SK-N-SH treated with all-trans-retinoic acid at 6 μM for 48 hours (cell line): ENCODE measurements around the gene TTC34.

ENCODE experiments used
- ATAC-seq: fragments of 200-7000 bp; cut with Tn5 transposase; 3 replicates; pipeline ENCODE4 v1.9.1; 2020; ENCODE audit warnings: mild to moderate bottlenecking, moderate library complexity
- BACH2 ChIP-seq: fragments of 250-450 bp; sonication (Bioruptor Pico); IDR thresholded peaks from 2 replicates; pipeline ENCODE4 v1.9.0; 2021; ENCODE audit warnings: mild to moderate bottlenecking, borderline replicate concordance
- CSDC2 ChIP-seq: fragments of 250-450 bp; sonication (Bioruptor Pico); IDR thresholded peaks from 2 replicates; pipeline ENCODE4 v1.5.0; 2020; ENCODE audit warnings: mild to moderate bottlenecking, moderate library complexity
- CSRNP3 ChIP-seq: fragments of 250-450 bp; sonication (Bioruptor Pico); IDR thresholded peaks from 2 replicates; pipeline ENCODE4 v1.5.1; 2021; ENCODE audit warnings: mild to moderate bottlenecking, moderate library complexity
- ESRRG ChIP-seq: fragments of 250-450 bp; sonication (Bioruptor Pico); IDR thresholded peaks from 2 replicates; pipeline ENCODE4 v1.6.1; 2021; ENCODE audit warnings: mild to moderate bottlenecking
- GLIS3 ChIP-seq: fragments of 250-450 bp; sonication (Bioruptor Pico); IDR thresholded peaks from 2 replicates; pipeline ENCODE4 v1.5.0; 2020; ENCODE audit warnings: mild to moderate bottlenecking, moderate library complexity
- ISL1 ChIP-seq: fragments of 250-450 bp; sonication (Bioruptor Pico); IDR thresholded peaks from 2 replicates; pipeline ENCODE4 v2.1.2; 2022; ENCODE audit warnings: mild to moderate bottlenecking, moderate library complexity
- OSR1 ChIP-seq: fragments of 250-450 bp; sonication (Bioruptor Pico); IDR thresholded peaks from 2 replicates; pipeline ENCODE4 v1.8.0; 2022; ENCODE audit warnings: moderate library complexity, mild to moderate bottlenecking, inconsistent platforms
- PATZ1 ChIP-seq: fragments of 250-450 bp; sonication (Bioruptor Pico); IDR thresholded peaks from 2 replicates; pipeline ENCODE4 v1.8.0; 2020; ENCODE audit warnings: mild to moderate bottlenecking, moderate library complexity, borderline replicate concordance
- POU6F1 ChIP-seq: fragments of 250-450 bp; sonication (Bioruptor Pico); IDR thresholded peaks from 2 replicates; pipeline ENCODE4 v1.8.0; 2021; ENCODE audit warnings: low read depth, mild to moderate bottlenecking, moderate library complexity, borderline replicate concordance
- PPARA ChIP-seq: fragments of 250-450 bp; sonication (Bioruptor Pico); IDR thresholded peaks from 2 replicates; pipeline ENCODE4 v1.5.0; 2020; ENCODE audit warnings: mild to moderate bottlenecking, borderline replicate concordance
- SNAI2 ChIP-seq: fragments of 250-450 bp; sonication (Bioruptor Pico); IDR thresholded peaks from 2 replicates; pipeline ENCODE4 v1.5.0; 2020; ENCODE audit warnings: mild to moderate bottlenecking, moderate library complexity
- TCF4 ChIP-seq: fragments of 250-450 bp; sonication (Bioruptor Pico); IDR thresholded peaks from 2 replicates; pipeline ENCODE4 v1.8.0; 2021; ENCODE audit warnings: mild to moderate bottlenecking, moderate library complexity, borderline replicate concordance
- TOX ChIP-seq: fragments of 250-450 bp; sonication (Bioruptor Pico); IDR thresholded peaks from 2 replicates; pipeline ENCODE4 v1.8.0; 2021; ENCODE audit warnings: mild to moderate bottlenecking, moderate library complexity, borderline replicate concordance
- TSHZ2 ChIP-seq: fragments of 250-450 bp; sonication (Bioruptor Pico); IDR thresholded peaks from 2 replicates; pipeline ENCODE4 v1.5.0; 2020; ENCODE audit warnings: mild to moderate bottlenecking, moderate library complexity
- ZC3H10 ChIP-seq: fragments of 250-450 bp; sonication (Bioruptor Pico); IDR thresholded peaks from 2 replicates; pipeline ENCODE4 v1.5.1; 2021; ENCODE audit warnings: mild to moderate bottlenecking, moderate library complexity
- ZFP3 ChIP-seq: fragments of 250-450 bp; sonication (Bioruptor Pico); IDR thresholded peaks from 2 replicates; pipeline ENCODE4 v1.5.0; 2020; ENCODE audit warnings: mild to moderate bottlenecking, moderate library complexity
- ZFP30 ChIP-seq: fragments of 450-650 bp; formaldehyde crosslinking; IDR thresholded peaks from 2 replicates; pipeline ENCODE4 v1.5.0; 2022; ENCODE audit warnings: mild to moderate bottlenecking, moderate library complexity
- ZNF70 ChIP-seq: fragments of 450-650 bp; formaldehyde crosslinking; IDR thresholded peaks from 2 replicates; pipeline ENCODE4 v1.5.0; 2020; ENCODE audit warnings: mild to moderate bottlenecking, moderate library complexity
- ZNF8 ChIP-seq: fragments of 450-650 bp; formaldehyde crosslinking; IDR thresholded peaks from 2 replicates; pipeline ENCODE4 v1.5.0; 2020; ENCODE audit warnings: mild to moderate bottlenecking, moderate library complexity

The TTC34 gene

GRCh38 chr1:2833454-2834145 is 32.1 kb upstream of the TTC34 start (continued):
- no peak for TF ChIP-seq TSHZ2 (CRISPR knock-in tag)
- TF ChIP-seq, all 23 proteins: peak for 0

DNA sequence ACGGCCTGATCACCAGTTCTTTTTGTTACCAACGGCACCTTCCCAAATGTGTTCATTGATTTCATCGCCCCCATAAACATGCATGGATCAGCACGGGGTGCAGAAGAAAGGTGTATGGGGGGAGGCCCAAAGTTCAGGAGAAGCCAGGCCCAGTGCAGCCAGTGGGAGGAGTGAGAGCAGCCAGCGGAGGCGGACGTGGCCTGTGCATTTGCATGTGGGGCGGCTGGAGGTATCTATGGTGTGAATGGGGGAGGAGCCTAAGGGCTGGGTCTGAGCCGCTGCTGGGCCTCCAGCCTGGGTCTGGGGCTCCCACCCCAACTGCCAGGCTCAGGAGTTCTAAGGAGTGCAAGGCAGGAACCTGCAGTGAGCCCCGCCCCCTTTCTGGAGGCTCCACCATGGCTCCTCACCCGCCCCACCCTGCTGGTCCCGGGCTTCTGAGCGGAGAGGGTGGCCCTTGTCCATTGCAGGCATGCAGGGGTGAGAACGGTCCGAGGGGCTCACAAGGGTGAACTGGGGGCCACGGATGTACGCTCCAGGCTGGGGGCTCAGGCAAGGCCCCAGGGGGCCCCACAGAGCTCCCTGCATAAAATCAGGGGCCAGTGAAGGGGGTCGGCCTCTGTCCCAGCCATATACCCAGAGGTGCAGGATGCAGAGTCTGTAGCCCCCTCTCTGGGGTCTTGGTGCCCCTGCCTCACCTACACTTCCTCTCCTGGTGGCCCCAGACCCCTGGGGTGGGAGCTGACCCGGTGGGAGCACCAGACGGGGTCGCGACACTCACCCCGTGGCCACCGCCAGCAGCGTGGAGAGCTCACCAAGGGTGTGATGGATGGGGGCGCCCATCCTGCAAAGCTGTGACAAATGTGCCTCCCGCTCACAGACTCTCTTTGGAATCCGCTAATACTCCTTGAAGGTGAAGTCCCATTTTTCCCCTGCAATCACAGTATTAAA is 31.3 kb upstream of the TTC34 start:
- TF ChIP-seq BACH2 (CRISPR knock-in tag) (no peak), PPARA (CRISPR knock-in tag) (no peak), ZFP3 (no peak), ZFP30 (no peak), ZNF8 (CRISPR knock-in tag) (no peak)
- ATAC-seq, result no peak

GRCh38 chr1:2831596-2832212 is 30.2 kb upstream of the TTC34 start:
- ATAC-seq, result no peak
- TF ChIP-seq PATZ1 (CRISPR knock-in tag) (no peak), CSDC2 (CRISPR knock-in tag) (no peak), GLIS3 (CRISPR knock-in tag) (no peak), PPARA (CRISPR knock-in tag) (no peak), OSR1 (CRISPR knock-in tag) (no peak), ESRRG (CRISPR knock-in tag) (no peak), ZC3H10 (no peak), ZFP30 (no peak), TOX (no peak), ZNF70 (no peak), ISL1 (CRISPR knock-in tag) (no peak), CSRNP3 (CRISPR knock-in tag) (no peak), TSHZ2 (CRISPR knock-in tag) (no peak), SNAI2 (CRISPR knock-in tag) (no peak), TCF4 (CRISPR knock-in tag) (no peak), ZFP3 (no peak), POU6F1 (no peak)
